NCI-H526 treated with DMSO at 0.1 percent for 48 hours (cell line): ENCODE results near the gene DCDC1.

ENCODE experiments used
- DNase-seq: peaks from one replicate; lab custom pipeline; 2025; lab: John Stamatoyannopoulos, UW

Gene DCDC1

DNA sequence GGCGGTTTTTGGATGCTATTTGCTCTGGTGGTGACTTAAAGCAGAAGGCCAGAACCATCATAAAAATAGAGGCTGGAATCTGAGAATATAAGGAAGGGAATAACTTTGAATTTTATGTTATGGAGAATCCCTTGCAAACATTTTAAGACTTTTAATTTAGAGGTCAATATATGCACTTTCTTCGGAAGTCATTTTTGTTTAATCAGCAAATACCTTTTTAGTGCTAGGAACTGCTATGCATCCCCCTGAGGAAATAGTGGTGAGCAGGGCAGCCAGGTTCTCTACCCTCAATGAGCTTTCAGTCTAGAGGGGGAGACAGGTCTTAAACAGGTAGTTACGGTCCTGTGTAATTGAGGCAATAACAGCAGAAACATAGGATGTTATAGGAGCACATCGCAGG is 516.9 kb downstream of the DCDC1 start:
- DNase-seq = no peak

GRCh38 chr11:30852091-30852490 is 517.4 kb downstream of the DCDC1 start:
- DNase-seq = no peak

DNA sequence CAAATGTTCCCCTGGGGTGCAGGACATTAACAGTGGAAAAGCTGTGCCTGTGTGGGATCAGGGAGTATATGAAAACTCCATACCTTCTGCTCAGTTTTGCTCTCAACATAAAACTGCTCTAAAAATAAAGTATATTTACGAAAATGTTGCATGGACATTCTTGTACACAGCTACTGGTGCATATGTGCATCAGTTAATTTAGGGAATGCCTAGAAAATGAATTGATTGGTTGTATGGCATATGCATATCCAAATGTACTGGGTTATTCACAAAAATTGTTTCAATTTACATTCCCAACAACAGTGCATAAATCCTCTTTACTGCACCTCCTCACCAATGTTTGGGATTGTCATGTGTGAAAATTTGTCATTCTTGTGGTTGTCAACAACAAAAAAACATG is 532.3 kb downstream of the DCDC1 start:
- DNase-seq = no peak

GRCh38 chr11:30832831-30833230 is 536.7 kb downstream of the DCDC1 start:
- DNase-seq = no peak

DNA sequence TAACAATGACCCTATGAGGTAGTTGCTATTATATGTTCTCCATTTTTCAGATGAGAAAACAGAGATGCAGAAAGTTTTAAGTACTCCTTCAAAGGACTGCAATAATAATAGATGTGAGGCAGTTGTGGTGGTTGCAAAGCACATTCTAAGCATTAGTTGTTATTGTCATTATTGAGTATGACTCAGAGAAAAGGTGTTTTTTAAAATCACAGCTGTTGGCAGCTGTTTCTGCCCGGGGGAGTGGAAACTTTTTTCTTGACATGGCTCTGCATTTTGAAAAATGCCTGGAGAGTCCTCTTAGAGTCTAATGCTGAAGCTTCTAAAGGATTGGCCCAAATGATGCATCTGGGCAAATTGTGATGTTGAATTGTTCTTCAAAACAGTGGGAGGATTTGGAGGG is 538.9 kb downstream of the DCDC1 start:
- DNase-seq = no peak

GRCh38 chr11:30826911-30827310 is 542.6 kb downstream of the DCDC1 start:
- DNase-seq = no peak

- no peak for DNase-seq
These were observed 543.8 kb downstream of the DCDC1 start for GRCh38 chr11:30825723-30826122.

DNA sequence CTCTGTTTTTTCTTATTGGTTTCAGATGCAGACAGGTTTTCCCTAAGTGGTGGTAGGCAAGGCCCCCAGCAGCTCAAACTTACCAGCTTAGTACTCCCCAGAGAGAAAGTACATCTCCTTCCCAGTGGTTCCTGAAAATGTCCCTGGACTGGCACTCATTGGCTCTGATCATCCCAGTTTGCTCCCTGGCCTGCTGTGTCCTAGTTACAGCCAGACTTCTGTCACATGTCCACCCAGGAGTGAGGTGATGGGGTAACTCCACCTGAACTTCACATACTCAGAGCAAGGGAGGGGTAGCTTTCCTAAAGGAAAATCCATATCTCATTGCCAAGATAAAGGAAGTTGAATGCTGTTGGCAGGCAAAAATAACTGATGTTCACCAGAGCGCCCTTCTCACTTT is 546.4 kb downstream of the DCDC1 start:
- DNase-seq = no peak

DNA sequence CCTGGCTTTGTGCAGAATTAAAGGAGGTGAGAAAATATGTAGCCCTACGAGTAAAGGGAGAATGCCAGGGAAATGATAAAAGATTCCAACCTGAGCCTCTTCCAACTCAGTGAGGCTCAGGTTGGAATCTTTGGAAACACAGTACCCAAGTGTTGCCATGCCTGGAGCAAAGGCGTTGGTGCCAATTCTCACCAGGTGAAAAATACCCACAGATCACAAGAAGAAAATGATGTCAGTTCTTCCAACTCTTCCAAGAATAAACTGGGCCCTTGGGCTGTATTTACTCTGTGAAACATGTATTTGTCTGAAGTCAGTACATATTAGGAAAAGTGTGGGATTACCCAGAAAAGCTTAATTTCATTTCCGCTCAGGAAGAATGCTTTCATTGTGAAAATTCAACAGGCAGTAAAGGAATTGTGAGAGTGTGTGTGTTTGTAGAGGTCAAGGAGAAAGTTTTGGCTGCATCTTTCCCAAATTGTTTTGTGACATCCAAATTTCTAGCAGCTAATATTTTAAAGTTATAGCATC is 548.0 kb downstream of the DCDC1 start:
- no peak for DNase-seq

DNA sequence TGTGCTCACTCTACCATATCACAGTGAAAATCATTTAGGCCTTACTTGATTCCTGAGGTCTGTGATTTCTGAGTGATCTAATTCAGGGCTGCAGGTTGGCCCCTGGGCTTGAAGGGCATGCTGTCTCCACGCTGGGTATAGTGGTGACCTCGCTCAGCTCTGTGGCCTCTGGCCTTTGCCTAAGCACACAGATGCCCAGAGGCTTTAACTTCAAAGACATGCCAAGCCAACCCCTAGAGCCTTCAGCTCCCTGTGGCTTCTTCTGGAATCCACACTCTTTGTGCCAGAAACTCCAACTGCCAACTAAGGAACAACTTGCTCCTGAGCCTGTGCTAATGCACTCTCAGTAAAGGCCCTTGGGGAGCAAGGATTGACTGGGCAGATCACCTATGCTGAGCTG is 550.8 kb downstream of the DCDC1 start:
- DNase-seq = no peak

- DNase-seq = no peak
These were observed 552.3 kb downstream of the DCDC1 start for GRCh38 chr11:30816959-30817880.

DNA sequence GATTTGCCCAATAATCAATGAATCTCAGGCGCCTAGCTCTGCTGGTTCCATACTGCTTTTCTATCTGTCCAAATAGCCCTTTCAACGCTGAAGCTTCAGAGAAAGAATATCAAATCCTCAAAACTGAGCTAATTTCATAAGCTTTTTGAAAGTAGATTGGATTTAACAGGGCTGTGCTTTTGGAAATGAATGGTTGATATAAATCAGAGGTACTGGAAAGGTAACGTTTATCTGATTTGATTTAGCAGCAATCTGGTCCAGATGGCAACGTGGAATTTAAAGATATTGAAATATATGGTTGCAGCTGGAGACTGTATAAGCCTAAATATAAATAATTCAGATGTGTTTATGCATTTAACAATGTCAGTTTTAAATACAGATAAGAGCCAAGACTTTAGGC is 553.9 kb downstream of the DCDC1 start:
- DNase-seq = no peak

DNA sequence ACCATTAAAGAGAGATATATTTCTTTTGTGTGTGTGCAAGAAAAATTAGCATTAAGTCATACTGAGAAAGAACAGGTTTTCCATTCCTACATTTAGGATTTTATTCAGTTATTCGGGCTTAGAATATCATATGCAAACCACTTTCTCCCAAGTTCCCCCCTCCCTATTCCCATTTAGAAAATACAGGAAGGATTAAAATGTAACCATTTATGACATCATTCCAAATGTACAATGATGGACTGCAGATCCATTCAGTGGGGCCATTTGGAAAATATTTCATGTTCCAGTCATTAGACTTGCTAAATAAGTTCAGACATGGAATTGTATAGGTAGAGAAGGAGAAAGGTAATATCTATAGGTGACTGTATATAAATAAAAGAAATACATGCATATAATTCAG is 554.8 kb downstream of the DCDC1 start:
- DNase-seq = no peak
